ENCODE measurements around the gene RNF40. TPM values are rescaled to one million over a fixed set of nuclear protein-coding genes. Genes with fewer than 3 reads are reported as not detected.

The RNF40 gene
- total RNA-seq, 1 experiment from 2014 or later = 90.3 TPM

- Histone ChIP-seq H3K4me3 (replicated peaks in 1 of 2; ENCODE audit: low read depth in 1 of 2, low read length in 2 of 2) (no peak overlapping the region), H3K9me3 (ENCODE audit: control insufficient read depth in 1 of 2, insufficient read depth in 1 of 2, low read depth in 1 of 2, low read length in 2 of 2) (no peaks in the 10 kb centered on the region), H3K4me1 (ENCODE audit: control insufficient read depth in 1 of 2, insufficient read depth in 2 of 2, low read length in 2 of 2) (0 out of 4 replicates have a peak, but pooled peaks cover 0 to 1% of the 10 kb centered on the region in 2 experiments), H3K9me2 (ENCODE audit: insufficient read depth) (no peaks in the 10 kb centered on the region), H3K4me2 (ENCODE audit: low read length) (no peak overlapping the region), H4K20me1 (ENCODE audit: insufficient read depth) (no peaks in the 10 kb centered on the region), H2AFZ (ENCODE audit: low read depth, low read length, poor library complexity, severe bottlenecking) (no peak overlapping the region), H3K79me2 (ENCODE audit: insufficient read depth, low read length) (peaks cover 18% of the 10 kb centered on the region), H3K27me3 (ENCODE audit: insufficient read depth, low read length) (no peaks in the 10 kb centered on the region), H3K36me3 (ENCODE audit: control insufficient read depth in 1 of 2, insufficient read depth in 2 of 2, low read length in 2 of 2) (peaks cover 56 to 71% of the 10 kb centered on the region in 2 experiments), H3K9ac (ENCODE audit: low read length) (no peak overlapping the region), H3K27ac (ENCODE audit: low read depth, low read length) (no peak overlapping the region)
- ChIA-PET CTCF (no interaction called here), RAD21 (ENCODE audit: low non-redundant PET in 1 of 2, low total read pairs in 2 of 2, uncharacterized antibody in 2 of 2, unreplicated experiment in 2 of 2) (no interaction called here), POLR2A (no interaction called here)
- DNase-seq (ENCODE audit: low read depth, low spot score) (no peak), ATAC-seq (no peak; the same call in 1 of the 2 replicates)
- intact Hi-C loops (cut with micrococcal nuclease) = no loop called here
- BruUV-seq (replicated peaks) = no TSS peak
- TF ChIP-seq POLR2A (IDR thresholded peaks at IDR 0.05; ENCODE audit: borderline replicate concordance, extremely low read depth, insufficient read depth, insufficient read length) = no peak
- TF ChIP-seq SP1 (IDR thresholded peaks at IDR 0.05; ENCODE audit: low read depth) = no peak
- TF ChIP-seq, protein P1, sequence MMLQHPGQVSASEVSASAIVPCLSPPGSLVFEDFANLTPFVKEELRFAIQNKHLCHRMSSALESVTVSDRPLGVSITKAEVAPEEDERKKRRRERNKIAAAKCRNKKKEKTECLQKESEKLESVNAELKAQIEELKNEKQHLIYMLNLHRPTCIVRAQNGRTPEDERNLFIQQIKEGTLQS (IDR thresholded peaks at IDR 0.05) = no peak
- TF ChIP-seq EZH2phosphoT487 (IDR thresholded peaks at IDR 0.05; ENCODE audit: borderline replicate concordance) = no peak
- no peak for TF ChIP-seq EGR1 (IDR thresholded peaks at IDR 0.05; ENCODE audit: low read depth)
Measured at GRCh38 chr16:30768583-30769181, 6.6 kb downstream of the RNF40 start.

GRCh38 chr16:30769379-30770089, 7.4 kb downstream of the RNF40 start:
- no peaks in the 10 kb centered on the region for H3K4me1 ChIP-seq (ENCODE audit: control insufficient read depth in 1 of 2, insufficient read depth in 2 of 2, low read length in 2 of 2)
- no TSS peak for BruUV-seq (replicated peaks)
- no peaks in the 10 kb centered on the region for H4K20me1 ChIP-seq (ENCODE audit: insufficient read depth)
- peaks cover 10% of the 10 kb centered on the region; the same call in 1 of the 2 replicates for H3K79me2 ChIP-seq (ENCODE audit: insufficient read depth, low read length)
- ChIA-PET POLR2A (no interaction called here), RAD21 (ENCODE audit: low non-redundant PET in 1 of 2, low total read pairs in 2 of 2, uncharacterized antibody in 2 of 2, unreplicated experiment in 2 of 2) (no interaction called here), CTCF (no interaction called here)
- peaks cover 51 to 70% of the 10 kb centered on the region in 2 experiments for H3K36me3 ChIP-seq (ENCODE audit: control insufficient read depth in 1 of 2, insufficient read depth in 2 of 2, low read length in 2 of 2)
- H3K9me2 ChIP-seq (ENCODE audit: insufficient read depth) = no peaks in the 10 kb centered on the region
- intact Hi-C loops (cut with micrococcal nuclease) = no loop called here
- no peak overlapping the region for H3K9ac ChIP-seq (ENCODE audit: low read length)
- H2AFZ ChIP-seq (ENCODE audit: low read depth, low read length, poor library complexity, severe bottlenecking) = no peak overlapping the region
- H3K27me3 ChIP-seq (ENCODE audit: insufficient read depth, low read length) = no peaks in the 10 kb centered on the region
- H3K4me2 ChIP-seq (ENCODE audit: low read length) = no peak overlapping the region
- no peak for ATAC-seq
- DNase-seq (ENCODE audit: low read depth, low spot score) = no peak
- no peak overlapping the region for H3K4me3 ChIP-seq (replicated peaks in 1 of 2; ENCODE audit: low read depth in 1 of 2, low read length in 2 of 2)
- no peak overlapping the region for H3K27ac ChIP-seq (ENCODE audit: low read depth, low read length)
- no peaks in the 10 kb centered on the region for H3K9me3 ChIP-seq (ENCODE audit: control insufficient read depth in 1 of 2, insufficient read depth in 1 of 2, low read depth in 1 of 2, low read length in 2 of 2)
- no peak for TF ChIP-seq CBX3 (IDR thresholded peaks at IDR 0.05; ENCODE audit: low read depth)
- no peak for TF ChIP-seq FOSL1 (IDR thresholded peaks at IDR 0.05; ENCODE audit: low read depth)
- TF ChIP-seq, protein P1 (IDR thresholded peaks at IDR 0.05) = no peak
- no peak for TF ChIP-seq POLR2AphosphoS5 (IDR thresholded peaks at IDR 0.05; ENCODE audit: low read depth, low read length)
- TF ChIP-seq POLR2A (IDR thresholded peaks at IDR 0.05; ENCODE audit: borderline replicate concordance, extremely low read depth, insufficient read depth, insufficient read length) = no peak
- no peak for TF ChIP-seq EZH2 (IDR thresholded peaks at IDR 0.05)
- no peak for TF ChIP-seq ZFX (IDR thresholded peaks at IDR 0.05)
- no peak for TF ChIP-seq CTCF (IDR thresholded peaks at IDR 0.05 in 2 of 3, conservative IDR thresholded peaks at IDR 0.05 in 1 of 3; ENCODE audit: borderline replicate concordance in 1 of 3, insufficient read depth in 1 of 3, low read depth in 2 of 3, low read length in 2 of 3)
- TF ChIP-seq YY1 (IDR thresholded peaks at IDR 0.05; ENCODE audit: extremely low read depth, insufficient replicate concordance, low read depth, low read length) = no peak
- TF ChIP-seq EGR1 (IDR thresholded peaks at IDR 0.05; ENCODE audit: low read depth) = no peak
- TF ChIP-seq, protein P2, sequence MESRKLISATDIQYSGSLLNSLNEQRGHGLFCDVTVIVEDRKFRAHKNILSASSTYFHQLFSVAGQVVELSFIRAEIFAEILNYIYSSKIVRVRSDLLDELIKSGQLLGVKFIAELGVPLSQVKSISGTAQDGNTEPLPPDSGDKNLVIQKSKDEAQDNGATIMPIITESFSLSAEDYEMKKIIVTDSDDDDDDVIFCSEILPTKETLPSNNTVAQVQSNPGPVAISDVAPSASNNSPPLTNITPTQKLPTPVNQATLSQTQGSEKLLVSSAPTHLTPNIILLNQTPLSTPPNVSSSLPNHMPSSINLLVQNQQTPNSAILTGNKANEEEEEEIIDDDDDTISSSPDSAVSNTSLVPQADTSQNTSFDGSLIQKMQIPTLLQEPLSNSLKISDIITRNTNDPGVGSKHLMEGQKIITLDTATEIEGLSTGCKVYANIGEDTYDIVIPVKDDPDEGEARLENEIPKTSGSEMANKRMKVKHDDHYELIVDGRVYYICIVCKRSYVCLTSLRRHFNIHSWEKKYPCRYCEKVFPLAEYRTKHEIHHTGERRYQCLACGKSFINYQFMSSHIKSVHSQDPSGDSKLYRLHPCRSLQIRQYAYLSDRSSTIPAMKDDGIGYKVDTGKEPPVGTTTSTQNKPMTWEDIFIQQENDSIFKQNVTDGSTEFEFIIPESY (IDR thresholded peaks at IDR 0.05; ENCODE audit: extremely low read depth, insufficient replicate concordance, low read length) = no peak
- TF ChIP-seq RAD21 (IDR thresholded peaks at IDR 0.05; ENCODE audit: low read depth) = no peak
- TF ChIP-seq ELF1 (IDR thresholded peaks at IDR 0.05; ENCODE audit: borderline replicate concordance, low read depth) = no peak
